ENCODE measurements around the gene ACOT8.

The ACOT8 gene

GRCh38 chr20:45834797-45835161 lies 22.4 kb downstream of the ACOT8 start:
- Histone ChIP-seq H3F3A (ENCODE audit: insufficient read depth, low read length) (no peaks in the 10 kb centered on the region), H3K79me2 (ENCODE audit: low read length) (no peaks in the 10 kb centered on the region), H4K20me1 (ENCODE audit: insufficient read depth, low read length) (no peaks in the 10 kb centered on the region), H2AFZ (ENCODE audit: low read length) (no peak overlapping the region), H3K4me2 (ENCODE audit: low read depth, low read length) (no peak overlapping the region), H3K4me1 (ENCODE audit: low read length) (no peaks in the 10 kb centered on the region), H3K9me3 (replicated peaks; ENCODE audit: insufficient read depth, low read length) (no peaks in the 10 kb centered on the region), H3K9me2 (replicated peaks; ENCODE audit: insufficient read depth, low read length) (no peaks in the 10 kb centered on the region), H3K36me3 (replicated peaks; ENCODE audit: insufficient read depth, low read length) (no peaks in the 10 kb centered on the region), H3K27me3 (replicated peaks; ENCODE audit: insufficient read depth, low read length) (no peaks in the 10 kb centered on the region), H3K9ac (ENCODE audit: low read length) (no peak overlapping the region), H3K4me3 (ENCODE audit: low read length) (no peak overlapping the region), H3K27ac (ENCODE audit: low read length) (no peak overlapping the region)
- no peak for TF ChIP-seq EZH2phosphoT487 (IDR thresholded peaks at IDR 0.05; ENCODE audit: low read length)
- no peak for TF ChIP-seq EZH2 (optimal IDR thresholded peaks at IDR 0.05; ENCODE audit: low read depth, low read length)
- TF ChIP-seq CTCF (IDR thresholded peaks at IDR 0.05; ENCODE audit: low read length) = no peak
- DNase-seq = no peak

- TF ChIP-seq EZH2 (optimal IDR thresholded peaks at IDR 0.05; ENCODE audit: low read depth, low read length) (no peak), EZH2phosphoT487 (IDR thresholded peaks at IDR 0.05; ENCODE audit: low read length) (no peak), CTCF (IDR thresholded peaks at IDR 0.05; ENCODE audit: low read length) (no peak)
- Histone ChIP-seq H3K4me2 (ENCODE audit: low read depth, low read length) (peak overlapping the region; percentile 97), H3F3A (ENCODE audit: insufficient read depth, low read length) (no peaks in the 10 kb centered on the region), H3K79me2 (ENCODE audit: low read length) (no peaks in the 10 kb centered on the region), H3K36me3 (replicated peaks; ENCODE audit: insufficient read depth, low read length) (no peaks in the 10 kb centered on the region), H2AFZ (ENCODE audit: low read length) (peak overlapping the region; percentile 88), H3K9me3 (replicated peaks; ENCODE audit: insufficient read depth, low read length) (no peaks in the 10 kb centered on the region), H3K27ac (ENCODE audit: low read length) (no peak overlapping the region), H3K4me1 (ENCODE audit: low read length) (no peaks in the 10 kb centered on the region), H3K4me3 (ENCODE audit: low read length) (peak overlapping the region; percentile 69), H3K9ac (ENCODE audit: low read length) (peak overlapping the region; percentile 44; the same call in 1 of the 2 replicates), H4K20me1 (ENCODE audit: insufficient read depth, low read length) (no peaks in the 10 kb centered on the region), H3K9me2 (replicated peaks; ENCODE audit: insufficient read depth, low read length) (no peaks in the 10 kb centered on the region), H3K27me3 (replicated peaks; ENCODE audit: insufficient read depth, low read length) (no peaks in the 10 kb centered on the region)
- DNase-seq = no peak
Observed at GRCh38 chr20:45833883-45834796, 23.1 kb downstream of the ACOT8 start.

- no peak for TF ChIP-seq CTCF (IDR thresholded peaks at IDR 0.05; ENCODE audit: low read length)
- no peak for TF ChIP-seq EZH2 (optimal IDR thresholded peaks at IDR 0.05; ENCODE audit: low read depth, low read length)
- no peak for TF ChIP-seq EZH2phosphoT487 (IDR thresholded peaks at IDR 0.05; ENCODE audit: low read length)
- peak within 1 kb of the TSS; percentile 88 for H2AFZ ChIP-seq (ENCODE audit: low read length)
- no peaks in the 10 kb centered on the region for H3K9me2 ChIP-seq (replicated peaks; ENCODE audit: insufficient read depth, low read length)
- no peaks in the 10 kb centered on the region for H3K79me2 ChIP-seq (ENCODE audit: low read length)
- peak within 1 kb of the TSS; percentile 44; the same call in 1 of the 2 replicates for H3K9ac ChIP-seq (ENCODE audit: low read length)
- H3K9me3 ChIP-seq (replicated peaks; ENCODE audit: insufficient read depth, low read length) = no peaks in the 10 kb centered on the region
- H3K4me2 ChIP-seq (ENCODE audit: low read depth, low read length) = peak within 1 kb of the TSS; percentile 97
- H3K27ac ChIP-seq (ENCODE audit: low read length) = no peak within 1 kb of the TSS
- H3K4me3 ChIP-seq (ENCODE audit: low read length) = peak within 1 kb of the TSS; percentile 69
- H3F3A ChIP-seq (ENCODE audit: insufficient read depth, low read length) = no peaks in the 10 kb centered on the region
- no peaks in the 10 kb centered on the region for H3K36me3 ChIP-seq (replicated peaks; ENCODE audit: insufficient read depth, low read length)
- peak; percentile 18 for DNase-seq
- no peaks in the 10 kb centered on the region for H3K27me3 ChIP-seq (replicated peaks; ENCODE audit: insufficient read depth, low read length)
- H3K4me1 ChIP-seq (ENCODE audit: low read length) = no peaks in the 10 kb centered on the region
- no peaks in the 10 kb centered on the region for H4K20me1 ChIP-seq (ENCODE audit: insufficient read depth, low read length)
Observed at GRCh38 chr20:45833030-45833882, 23.9 kb downstream of the ACOT8 start, which contains the start of gene SNX21. Gene SNX21 (plus strand): TSS chr20:45833799. CDS start chr20:45833920, 121 bp downstream.

Data from MM.1S (cell line).